GM13976 (cell line): Measurements from ENCODE around the gene KL.
A peak's percentile ranks its signal among the peaks of the same experiment; 100 is the strongest.

Source experiments
- DNase-seq: peaks from one replicate; pipeline ENCODE4 v3.0.0; 2012; ENCODE audit warnings: low spot score
- in situ Hi-C: fragments of 300-500 bp; cut with MboI; formaldehyde crosslinking; loops from one replicate; pipeline ENCODE4 v1.12.0; 2022; ENCODE audit warnings: low sequenced_read_pairs, mixed read lengths, inconsistent platforms; ENCODE audit not compliant: unreplicated experiment
- TF ChIP-seq, protein P1 (sequence below): IDR thresholded peaks from 2 replicates; pipeline ENCODE4 v1.5.1; 2012; ENCODE audit warnings: borderline replicate concordance, mild to moderate bottlenecking; ENCODE audit not compliant: insufficient read depth; ENCODE audit errors: extremely low read depth, missing control alignments, control extremely low read depth

The KL gene

GRCh38 chr13:33016414-33017322 is at the start of gene KL:
KL (plus strand) TSS chr13:33016423; CDS start chr13:33016441, 18 bp downstream.
- TF ChIP-seq, protein P1, sequence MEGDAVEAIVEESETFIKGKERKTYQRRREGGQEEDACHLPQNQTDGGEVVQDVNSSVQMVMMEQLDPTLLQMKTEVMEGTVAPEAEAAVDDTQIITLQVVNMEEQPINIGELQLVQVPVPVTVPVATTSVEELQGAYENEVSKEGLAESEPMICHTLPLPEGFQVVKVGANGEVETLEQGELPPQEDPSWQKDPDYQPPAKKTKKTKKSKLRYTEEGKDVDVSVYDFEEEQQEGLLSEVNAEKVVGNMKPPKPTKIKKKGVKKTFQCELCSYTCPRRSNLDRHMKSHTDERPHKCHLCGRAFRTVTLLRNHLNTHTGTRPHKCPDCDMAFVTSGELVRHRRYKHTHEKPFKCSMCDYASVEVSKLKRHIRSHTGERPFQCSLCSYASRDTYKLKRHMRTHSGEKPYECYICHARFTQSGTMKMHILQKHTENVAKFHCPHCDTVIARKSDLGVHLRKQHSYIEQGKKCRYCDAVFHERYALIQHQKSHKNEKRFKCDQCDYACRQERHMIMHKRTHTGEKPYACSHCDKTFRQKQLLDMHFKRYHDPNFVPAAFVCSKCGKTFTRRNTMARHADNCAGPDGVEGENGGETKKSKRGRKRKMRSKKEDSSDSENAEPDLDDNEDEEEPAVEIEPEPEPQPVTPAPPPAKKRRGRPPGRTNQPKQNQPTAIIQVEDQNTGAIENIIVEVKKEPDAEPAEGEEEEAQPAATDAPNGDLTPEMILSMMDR = no peak
- peak; percentile 63 for DNase-seq
- in situ Hi-C loops = loop anchor here (25.0 kb wide), 1 partner anchor 429 kb away; the partner anchor contains the start of gene PDS5B

GRCh38 chr13:32967584-32968182 is 48.5 kb upstream of the KL start:
- in situ Hi-C loops = no loop called here
- TF ChIP-seq, protein P1 = no peak
- DNase-seq = no peak

- in situ Hi-C loops = no loop called here
- DNase-seq = no peak
- TF ChIP-seq, protein P1 = no peak
Measured at GRCh38 chr13:32968316-32968715, 47.9 kb upstream of the KL start.

DNA sequence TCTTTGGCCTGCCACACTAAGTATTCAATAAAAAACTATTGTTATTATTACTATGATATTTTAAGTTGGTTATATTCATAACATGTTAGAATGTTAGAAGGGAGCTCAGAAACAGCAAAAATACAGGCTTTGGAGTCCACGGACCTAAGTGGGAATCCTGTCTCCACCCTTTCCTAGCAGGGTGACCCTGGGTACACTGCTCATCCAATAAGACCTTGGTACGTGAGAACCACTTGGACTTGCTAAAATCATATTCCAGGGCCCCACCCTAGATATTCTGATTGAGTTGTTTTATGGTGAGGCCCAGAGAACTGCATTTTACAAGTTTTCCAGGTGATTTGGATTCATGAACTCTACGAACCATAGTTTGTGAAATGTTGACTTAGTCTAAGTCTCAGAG is 47.4 kb upstream of the KL start:
- in situ Hi-C loops = no loop called here
- DNase-seq = no peak
- TF ChIP-seq, protein P1 = no peak

DNA sequence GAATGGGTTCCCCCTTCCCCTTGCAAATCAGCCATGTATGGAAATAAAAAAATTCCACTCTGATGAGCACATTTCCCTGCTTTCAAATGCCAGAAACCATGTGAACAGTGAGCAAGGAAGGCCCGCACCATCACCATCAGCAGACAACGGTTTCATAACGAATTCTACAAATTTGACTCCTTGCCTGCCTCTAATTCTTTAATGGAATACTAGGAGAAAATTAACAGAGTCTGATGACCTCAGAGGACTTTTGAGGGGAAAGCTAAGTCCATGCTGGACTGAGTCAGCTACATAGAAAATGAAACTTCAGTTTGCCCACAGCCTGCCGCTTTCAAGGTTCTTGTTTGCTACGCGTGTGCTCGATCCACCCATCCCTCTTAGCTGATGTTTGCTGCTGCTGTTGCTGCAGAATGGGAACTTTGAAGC is 46.7 kb upstream of the KL start:
- DNase-seq = peak; percentile 54
- in situ Hi-C loops = no loop called here
- TF ChIP-seq, protein P1 = no peak

DNA sequence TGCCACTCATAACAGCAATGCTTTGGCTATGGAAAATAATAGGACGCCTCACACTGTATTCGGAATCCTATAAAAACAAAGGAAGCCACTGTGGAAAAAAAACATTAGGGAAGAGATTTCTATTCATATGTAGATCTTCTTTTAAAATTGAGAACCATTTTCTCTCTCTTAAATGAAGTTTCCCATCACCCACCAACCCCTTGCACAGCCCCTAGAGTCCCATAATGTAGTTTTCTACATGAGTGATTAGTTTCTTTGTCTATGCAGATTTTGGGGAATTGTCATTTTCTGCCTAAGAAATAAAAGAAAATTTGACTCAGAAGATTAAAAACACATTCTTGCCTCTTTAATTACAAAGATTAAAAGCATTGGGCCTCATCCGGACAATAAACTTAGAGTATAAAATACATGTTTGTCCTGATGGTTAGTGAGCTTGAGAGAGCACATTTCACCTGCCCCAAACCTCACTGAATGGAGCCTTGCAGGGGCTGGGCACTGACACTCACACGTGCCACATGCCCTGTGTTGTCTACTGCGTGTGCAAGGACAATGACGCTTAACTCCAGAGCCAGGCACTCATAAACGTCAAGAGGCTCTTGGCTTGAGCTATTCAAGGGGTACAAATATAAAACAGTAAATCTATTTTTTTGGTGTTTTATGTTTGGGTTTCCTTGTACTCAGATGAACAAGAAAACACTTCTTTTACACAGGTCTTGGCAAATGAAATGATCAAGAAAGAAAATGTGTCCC is 40.0 kb upstream of the KL start:
- DNase-seq = no peak
- in situ Hi-C loops = no loop called here
- TF ChIP-seq, protein P1 = no peak
